ENCODE results near the gene ESRP2.

DNA sequence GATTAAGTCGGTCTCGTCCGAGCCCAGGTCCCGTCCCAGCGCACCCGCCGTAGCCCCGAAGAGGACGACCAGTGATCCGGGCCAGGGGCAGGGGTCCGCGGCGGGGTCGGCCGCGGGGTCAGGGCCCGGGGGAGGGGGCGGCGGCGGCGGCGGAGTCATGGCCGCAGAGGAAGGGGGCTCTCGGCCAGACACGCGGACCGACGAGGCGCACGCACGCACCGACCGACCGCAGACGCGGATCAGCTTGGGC, at the start of gene ESRP2:
- TF ChIP-seq, protein P1, sequence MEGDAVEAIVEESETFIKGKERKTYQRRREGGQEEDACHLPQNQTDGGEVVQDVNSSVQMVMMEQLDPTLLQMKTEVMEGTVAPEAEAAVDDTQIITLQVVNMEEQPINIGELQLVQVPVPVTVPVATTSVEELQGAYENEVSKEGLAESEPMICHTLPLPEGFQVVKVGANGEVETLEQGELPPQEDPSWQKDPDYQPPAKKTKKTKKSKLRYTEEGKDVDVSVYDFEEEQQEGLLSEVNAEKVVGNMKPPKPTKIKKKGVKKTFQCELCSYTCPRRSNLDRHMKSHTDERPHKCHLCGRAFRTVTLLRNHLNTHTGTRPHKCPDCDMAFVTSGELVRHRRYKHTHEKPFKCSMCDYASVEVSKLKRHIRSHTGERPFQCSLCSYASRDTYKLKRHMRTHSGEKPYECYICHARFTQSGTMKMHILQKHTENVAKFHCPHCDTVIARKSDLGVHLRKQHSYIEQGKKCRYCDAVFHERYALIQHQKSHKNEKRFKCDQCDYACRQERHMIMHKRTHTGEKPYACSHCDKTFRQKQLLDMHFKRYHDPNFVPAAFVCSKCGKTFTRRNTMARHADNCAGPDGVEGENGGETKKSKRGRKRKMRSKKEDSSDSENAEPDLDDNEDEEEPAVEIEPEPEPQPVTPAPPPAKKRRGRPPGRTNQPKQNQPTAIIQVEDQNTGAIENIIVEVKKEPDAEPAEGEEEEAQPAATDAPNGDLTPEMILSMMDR (IDR thresholded peaks at IDR 0.05): no peak
- no peak for TF ChIP-seq POLR2AphosphoS5 (IDR thresholded peaks at IDR 0.05)
